SKM-1 treated with dmso at 0.1 percent for 144 hours (cell line): ENCODE data around the gene CAMP.

ENCODE experiments used
- DNase-seq: peaks from one replicate; lab custom pipeline; 2025; ENCODE audit not compliant: unreplicated experiment; lab: John Stamatoyannopoulos, UW

The CAMP gene

DNA sequence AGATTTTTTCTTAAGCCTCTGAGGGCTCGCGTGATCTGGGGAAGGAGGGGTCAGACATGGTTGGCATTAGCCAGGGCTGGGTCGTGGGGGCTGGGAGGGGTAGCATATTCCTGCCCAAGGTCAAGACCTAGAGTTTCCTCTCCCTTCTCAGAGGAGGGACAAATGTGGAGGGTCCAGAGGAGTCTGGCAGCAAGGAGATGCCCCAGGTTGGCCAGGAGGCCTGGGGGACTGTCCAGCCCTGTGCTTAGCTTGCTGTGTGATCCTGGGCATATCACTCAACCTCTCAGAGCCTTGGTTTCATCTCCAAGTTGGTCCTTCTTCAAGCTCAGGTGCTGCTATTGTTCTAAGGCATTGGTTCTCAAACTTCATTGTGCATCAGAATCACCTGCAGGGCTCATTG lies 9.1 kb upstream of the CAMP start:
- no peak for DNase-seq

DNA sequence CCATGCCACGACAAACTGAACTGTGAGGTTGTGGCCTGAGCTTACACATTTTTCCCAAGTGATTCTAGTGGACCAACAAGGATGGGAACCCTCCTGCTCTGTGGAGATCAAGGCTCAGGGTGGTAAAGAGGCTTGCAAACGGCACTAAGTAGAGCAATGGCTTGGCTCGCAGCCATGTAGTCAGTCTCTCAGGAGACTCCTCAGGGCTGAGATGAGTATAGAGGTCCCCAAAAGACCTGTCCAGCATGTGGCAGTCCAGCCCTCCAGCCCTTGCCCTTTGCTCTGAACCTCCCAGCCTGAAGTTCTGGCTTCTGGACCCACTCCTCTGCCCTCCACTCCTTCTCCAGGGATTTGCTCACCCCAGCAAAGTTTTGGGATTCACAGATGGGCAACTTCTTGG lies 8.3 kb upstream of the CAMP start:
- no peak for DNase-seq

DNA sequence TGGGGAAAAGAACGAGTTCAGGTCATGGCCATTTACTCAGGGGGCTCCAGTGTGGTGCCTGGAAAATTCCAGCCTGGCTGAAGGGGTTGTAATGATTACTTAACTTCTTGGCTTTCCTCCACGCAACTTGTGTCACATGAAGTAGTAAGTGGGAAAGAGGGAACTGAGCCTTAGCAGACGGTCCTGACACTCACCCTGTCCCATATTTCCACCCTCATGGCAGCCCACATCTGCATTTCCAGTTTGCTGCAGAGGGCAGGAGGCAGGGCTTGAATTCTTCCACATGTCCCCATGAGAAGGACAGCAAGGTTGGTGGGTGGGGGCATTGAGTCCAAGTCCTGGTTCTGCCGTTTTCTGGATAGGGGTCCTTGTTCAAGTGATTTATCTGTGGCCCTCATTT lies 7.8 kb upstream of the CAMP start:
- DNase-seq = no peak

DNA sequence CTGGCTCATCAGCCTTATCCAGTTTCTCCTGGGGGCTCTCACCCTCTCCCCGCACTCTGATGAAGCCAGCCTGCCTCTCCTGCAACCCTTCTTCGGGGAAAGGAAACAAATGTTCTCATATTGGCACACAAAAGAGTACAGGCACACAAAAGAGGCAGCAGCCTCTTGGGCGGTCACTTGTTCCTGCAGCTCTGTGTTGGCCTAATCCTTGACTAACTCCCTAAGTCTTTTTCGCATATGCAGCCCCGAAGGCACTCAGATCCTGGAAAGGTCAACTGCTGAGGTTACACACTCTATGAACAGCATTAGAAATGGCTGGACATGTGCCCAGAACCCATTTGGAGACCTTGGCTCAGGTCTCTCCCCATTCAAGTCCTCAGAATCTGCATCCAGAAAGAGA lies 7.4 kb upstream of the CAMP start:
- no peak for DNase-seq

DNA sequence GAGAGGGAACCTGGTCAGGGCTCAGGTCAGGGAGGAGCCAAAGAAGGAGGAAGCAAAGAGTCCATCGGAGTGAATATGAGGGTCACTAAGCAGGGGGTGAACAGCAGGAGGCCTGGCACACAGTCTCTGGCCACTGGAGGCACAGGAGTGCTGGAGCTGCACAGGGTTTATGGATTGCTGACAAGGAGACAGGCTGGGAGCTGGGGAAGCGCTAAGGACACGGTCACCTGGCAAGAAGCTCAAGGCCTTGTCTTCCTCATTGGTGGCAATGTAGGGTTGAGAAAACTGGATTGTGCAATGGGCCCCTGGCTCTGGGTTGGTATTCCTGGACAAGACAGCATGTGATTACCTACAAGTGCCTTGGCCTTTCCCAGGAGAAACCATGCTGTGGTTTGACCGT lies 5.8 kb upstream of the CAMP start:
- DNase-seq = no peak

DNA sequence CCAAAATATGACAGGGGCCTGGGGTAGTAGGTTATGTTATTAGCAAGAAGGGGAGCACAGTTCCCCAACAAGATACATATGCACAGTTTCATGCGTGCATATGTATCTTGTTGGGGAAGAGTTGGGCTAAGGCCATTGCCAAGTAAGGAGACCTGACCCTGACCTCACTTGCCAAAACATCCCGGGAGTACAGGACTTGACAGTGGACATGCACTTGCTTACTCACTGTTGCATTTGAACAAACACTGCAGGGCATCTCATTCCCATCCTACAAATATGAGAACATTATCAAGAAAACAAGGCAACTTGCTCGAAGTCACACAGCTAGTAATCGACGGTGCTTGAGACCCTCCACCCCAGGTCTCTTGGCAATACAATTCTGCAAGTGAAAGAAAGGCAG lies 4.8 kb upstream of the CAMP start:
- DNase-seq = no peak

DNA sequence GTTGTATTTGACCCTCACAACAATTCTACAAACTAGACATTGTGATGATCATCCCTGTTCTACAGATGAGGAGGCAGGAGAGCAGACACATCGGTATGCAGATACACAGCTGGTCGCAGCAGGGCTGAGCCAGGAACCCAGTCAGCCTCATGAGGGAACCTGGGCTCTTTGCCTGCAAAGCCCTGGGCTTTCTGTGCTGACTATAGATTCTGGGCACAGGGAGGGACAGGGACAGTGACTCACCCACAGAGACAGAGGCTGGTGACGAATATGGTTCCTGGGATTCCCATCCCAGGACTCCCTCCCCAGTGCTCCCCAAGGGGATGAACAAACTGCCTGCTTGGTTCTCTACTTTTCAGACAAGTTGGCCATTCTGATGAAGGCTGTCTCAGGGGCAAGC lies 3.8 kb upstream of the CAMP start:
- DNase-seq = no peak

DNA sequence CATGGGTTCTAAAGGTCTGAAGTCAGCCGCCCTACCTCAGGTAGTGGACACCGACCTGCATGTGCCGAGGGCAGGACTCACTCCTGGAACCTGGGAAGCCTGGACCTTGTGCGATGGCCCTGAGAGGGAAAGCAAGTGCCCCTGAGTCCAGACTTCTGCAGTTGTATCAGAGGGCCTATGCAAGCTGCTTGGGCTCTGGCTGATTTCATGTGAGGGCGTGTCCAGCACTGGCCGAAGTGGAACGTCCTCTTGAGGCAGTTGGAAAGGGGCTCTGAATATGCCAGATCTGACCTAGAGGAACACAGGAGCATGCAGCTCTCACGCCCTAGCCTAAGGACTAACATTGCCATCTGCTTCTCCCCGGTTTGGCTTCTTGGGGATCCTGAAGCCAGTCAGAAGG lies 2.5 kb upstream of the CAMP start:
- DNase-seq = no peak

DNA sequence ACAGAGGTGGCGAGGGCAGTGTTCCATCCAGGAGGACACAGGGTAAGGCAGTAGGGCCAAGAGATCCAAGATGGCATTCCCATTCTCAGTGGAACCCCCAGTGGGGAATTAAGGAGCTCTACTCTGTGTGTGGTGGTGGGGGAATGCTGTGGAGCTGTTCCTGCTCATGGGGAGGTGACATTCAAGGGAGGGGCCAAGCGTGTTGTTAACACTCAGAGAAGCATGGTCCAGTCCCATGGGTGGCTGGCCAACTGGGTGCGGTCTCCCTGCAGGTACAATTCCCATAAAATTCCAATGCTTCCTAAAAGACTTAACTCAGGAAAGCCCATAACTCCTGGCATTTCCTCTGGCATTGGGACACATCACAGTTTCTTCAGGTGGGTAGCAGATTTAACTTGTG lies 2.3 kb downstream of the CAMP start:
- no peak for DNase-seq

DNA sequence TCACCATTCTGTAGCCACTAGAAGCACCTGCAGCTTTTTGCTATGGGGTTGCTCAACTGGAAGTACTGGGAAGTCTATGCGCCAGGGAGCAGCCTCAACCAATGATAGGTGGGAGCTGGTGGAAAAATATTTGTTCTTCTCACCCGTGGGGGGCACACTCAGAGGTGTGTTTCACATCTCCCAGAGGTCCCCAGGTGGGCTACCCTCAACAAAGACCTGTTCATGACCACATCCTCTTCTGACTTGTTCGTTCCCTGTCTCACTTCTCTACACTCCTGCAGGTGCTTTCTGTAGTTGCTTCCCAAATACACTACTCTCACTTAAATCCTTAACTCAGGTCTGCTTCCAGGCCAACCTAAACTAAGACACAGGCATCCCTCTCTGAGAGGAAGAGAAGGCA lies 3.6 kb downstream of the CAMP start:
- no peak for DNase-seq

DNA sequence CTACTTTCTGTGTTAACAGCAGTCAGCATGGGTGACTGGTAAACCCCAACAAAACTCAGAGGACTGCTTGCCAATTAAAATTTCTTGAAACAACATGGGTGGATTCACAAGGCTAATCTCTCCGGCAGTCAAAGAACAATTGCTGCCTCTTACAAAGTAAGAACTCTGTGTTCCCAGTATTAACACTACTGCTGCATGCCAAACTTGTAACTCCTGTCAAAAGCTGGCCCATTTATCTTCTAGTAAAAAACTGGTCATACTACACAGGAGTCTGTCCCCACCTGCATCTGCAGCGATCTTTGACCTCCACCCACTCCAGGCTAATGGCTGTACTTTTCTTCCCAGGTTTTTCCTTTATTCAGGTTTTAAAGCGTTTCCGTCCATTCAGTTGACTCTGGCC lies 8.9 kb downstream of the CAMP start:
- DNase-seq = no peak

DNA sequence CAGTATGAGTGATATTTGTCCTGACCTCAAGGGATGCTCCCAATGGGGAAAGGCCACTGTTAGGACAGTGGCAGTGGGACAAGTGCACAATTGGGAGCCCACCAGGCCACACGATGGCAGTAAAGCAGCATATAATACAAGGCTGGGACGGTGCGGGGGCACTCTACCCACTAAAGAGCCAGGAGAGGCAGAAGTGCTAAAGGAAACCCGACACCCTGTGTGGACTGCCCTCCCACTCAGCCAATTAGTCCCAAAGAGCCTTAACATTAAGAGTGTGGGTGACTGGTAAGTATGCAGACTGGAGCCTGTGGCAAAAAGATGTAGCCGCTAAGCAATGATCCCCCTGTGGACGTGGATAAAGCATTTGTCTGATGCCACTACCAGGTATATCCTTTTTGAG lies 9.4 kb downstream of the CAMP start:
- peak; percentile 72 for DNase-seq

DNA sequence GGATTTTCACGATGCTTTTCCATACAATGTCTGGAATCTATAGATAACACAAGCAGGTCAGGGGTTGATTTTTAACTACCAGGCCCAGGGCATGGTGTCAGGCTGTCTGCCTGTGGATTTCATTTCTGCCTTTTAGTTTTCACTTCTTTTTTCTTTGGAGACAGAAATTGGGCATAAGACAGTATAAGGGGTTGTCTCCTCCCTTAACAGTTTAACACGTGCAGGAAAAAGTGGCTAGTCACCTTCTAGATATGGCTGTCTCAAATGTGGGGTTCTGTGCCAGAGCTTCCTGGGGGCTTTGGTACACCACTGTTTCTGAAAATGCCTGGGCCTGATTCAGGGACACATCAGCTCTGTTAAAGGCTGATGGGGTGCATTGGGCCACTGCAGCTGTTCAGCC lies 10.2 kb downstream of the CAMP start:
- DNase-seq = no peak

DNA sequence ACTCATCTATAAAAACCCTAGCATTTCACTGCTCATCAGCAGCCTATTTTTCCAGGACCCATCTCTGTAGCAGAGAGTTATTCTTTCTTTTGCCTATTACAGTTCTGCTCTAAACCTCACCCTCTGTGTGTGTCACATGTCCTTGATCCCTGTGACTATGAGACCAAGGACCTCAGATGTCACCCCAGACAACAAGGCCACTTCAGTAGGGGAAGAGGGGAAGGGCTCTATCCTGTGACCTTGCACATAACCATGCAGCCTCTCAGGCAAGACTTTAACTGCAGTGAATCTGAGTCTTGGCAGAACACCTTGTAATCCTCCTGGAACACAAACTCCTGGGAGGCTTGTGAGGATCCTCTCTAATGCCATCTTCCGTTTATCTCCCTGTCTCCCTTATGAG lies 13.2 kb downstream of the CAMP start:
- no peak for DNase-seq

DNA sequence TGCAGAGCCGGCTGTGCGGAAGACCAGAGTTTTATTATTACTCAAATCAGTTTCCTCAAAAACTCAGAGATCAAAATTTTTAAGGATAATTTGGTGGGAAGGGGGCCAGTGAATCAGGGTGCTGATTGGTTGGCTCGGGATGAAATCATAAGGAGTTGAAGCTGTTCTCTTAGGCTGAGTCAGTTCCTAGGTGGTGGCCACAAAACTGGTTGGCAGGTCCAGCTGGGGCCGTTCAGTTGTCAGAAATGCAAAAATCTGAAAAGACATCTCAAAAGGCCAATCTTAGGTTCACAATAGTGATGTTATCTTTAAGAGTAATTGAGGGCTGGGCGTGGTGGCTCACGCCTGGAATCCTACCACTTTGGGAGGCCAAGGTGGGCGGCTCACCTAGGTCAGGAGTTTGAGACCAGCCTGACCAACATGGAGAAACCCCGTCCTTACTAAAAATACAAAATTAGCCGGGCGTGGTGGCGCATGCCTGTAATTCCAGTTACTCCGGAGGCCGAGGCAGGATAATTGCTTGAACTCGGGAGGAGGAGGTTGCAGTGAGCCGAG lies 15.3 kb downstream of the CAMP start:
- no peak for DNase-seq

DNA sequence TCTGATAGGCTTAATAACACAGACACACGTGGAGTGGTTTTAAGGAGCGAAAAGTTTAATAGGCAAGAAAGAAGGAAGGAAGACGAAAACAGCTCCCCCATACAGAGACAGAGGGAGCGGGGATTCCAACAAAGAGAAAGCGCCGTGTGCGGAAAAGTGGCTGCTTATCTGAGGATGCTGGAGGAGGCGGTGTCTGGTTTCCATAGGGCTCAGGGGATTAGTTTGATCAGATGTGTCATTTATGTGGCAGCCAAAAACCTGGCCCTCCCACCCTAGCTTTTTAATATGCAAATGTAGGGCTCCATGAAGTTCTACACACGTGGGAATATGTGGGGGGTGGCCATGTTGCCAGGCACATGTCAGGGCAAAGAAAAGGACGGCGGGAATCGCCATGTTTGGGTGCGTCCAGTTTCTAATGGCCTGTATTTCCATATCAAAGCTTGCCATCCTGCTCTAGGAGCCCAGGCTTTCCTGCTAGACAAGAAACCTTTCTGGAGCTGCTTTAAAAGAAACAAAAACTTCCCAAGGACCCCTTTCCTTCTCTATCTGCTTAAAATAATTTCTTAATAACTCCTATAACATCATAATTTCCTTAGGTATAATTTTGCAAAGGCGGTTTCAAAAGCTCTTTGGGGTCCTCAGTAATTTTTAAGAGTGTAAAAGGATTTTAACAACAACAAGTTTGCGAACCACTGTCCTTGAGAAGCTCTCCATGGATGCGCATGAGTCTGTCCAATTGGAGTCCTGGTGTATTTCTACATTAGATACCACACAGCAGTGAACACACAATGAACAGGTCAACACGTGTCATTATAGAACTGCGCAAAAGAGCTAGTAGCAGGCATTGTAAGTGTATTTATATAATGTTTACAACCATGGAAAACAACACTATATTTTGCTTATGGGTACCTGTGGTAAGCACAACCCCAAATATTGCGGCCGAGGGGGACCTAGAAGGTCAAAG lies 17.0 kb downstream of the CAMP start:
- DNase-seq = no peak

DNA sequence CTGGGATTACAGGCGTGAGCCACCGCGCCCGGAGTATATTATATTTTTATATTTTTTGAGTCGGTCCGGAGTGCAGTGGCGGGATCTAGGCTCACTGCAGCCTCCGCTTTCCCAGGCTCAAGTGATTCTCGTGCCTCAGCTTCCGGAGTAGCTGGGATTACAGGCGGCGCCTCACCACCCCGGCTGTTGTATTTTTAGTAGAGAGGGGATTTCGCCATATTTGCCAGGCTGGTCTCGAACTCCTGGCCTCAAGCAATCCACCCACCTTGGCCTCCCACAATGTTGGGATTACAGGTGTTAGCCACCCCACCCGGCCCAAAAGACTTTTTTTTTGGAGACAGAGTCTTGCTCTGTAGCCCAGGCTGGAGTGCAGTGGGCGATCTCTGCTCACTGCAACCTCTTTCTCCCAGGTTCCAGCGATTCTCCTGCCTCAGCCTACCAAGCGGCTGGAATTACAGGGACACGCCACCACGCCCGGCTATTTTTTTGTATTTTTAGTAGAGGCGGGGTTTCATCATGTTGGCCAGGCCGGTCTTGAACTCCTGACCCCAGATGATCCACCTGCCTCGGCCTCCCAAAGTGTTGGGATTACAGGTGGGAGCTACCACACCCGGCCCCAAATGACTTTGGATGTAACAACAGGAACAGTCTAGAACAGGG lies 18.6 kb downstream of the CAMP start:
- no peak for DNase-seq

DNA sequence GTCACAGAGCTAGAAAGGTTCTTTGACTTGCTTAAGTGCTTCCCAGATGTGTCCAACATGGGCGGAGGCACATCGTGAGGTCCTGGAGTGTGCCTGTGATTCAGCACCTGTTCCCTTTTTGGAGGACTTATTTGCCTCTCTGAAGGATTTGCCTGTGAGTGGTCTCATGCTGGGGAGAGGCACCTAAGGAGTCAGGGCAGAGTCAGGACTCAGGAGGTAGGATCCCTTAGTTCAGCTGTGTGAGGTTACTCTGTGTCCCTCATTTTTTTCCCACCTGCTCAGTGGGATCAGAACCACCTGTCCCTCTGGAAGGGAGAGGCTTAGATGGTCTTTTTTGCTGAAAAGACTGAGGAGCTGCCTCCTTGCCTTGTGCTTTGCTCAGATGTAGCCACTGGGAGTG lies 20.6 kb downstream of the CAMP start:
- DNase-seq = no peak

DNA sequence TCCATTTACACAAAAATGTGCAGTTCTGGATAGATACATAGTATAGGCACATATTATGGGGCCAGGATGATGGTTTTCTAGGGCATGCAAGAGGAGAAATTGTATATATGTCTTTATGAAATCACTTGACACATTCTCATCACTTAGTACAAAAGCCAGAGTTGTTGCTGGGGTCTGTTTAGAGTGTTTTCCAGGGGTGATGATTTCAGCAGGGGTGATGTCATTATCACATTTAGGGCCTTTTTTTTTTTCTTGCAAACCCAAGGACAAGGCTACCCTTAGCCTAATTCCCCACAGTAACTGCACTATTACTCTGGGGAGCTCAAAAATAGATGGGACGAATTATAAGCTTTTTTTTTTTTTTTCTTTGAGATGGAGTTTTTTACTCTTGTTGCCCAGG lies 21.2 kb downstream of the CAMP start:
- no peak for DNase-seq

DNA sequence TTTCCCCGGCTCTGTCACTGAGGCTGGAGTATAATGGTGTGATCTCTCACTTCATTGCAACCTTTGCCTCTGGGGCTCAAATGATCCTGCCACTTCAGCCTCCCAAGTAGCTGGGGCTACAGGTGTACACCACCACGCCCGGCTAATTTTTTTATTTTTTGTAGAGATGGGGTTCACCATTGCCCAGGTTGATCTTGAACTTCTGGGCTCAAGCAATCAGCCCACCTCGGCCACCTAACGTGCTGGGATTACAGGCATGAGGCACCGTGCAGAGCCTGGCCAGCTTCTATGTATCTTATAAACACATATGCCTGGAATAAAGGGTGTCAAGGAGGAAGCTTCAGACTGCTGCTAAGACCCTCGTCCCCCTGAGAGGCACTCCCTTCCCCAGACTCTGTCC lies 21.8 kb downstream of the CAMP start:
- no peak for DNase-seq

DNA sequence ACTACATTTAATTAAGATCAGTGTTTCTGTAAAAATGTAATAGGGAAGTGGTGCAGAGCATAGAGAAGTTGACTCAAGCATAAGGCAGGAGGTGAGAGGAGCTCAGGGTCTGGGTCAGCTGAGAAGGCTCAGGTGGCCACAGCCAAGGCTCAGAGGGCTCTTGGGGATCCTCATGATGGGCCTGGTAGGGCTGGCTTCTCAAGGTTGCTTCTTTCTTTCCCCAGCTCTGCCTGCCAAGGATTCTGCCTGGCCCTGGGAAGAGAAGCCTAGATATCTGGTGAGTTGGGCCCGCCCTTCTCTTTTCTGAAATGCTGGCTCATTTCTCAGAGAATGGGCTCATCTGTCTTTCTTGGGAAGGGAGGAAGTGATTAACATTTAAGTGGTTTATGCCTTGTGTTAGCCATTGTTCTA lies 24.1 kb downstream of the CAMP start:
- DNase-seq = no peak

DNA sequence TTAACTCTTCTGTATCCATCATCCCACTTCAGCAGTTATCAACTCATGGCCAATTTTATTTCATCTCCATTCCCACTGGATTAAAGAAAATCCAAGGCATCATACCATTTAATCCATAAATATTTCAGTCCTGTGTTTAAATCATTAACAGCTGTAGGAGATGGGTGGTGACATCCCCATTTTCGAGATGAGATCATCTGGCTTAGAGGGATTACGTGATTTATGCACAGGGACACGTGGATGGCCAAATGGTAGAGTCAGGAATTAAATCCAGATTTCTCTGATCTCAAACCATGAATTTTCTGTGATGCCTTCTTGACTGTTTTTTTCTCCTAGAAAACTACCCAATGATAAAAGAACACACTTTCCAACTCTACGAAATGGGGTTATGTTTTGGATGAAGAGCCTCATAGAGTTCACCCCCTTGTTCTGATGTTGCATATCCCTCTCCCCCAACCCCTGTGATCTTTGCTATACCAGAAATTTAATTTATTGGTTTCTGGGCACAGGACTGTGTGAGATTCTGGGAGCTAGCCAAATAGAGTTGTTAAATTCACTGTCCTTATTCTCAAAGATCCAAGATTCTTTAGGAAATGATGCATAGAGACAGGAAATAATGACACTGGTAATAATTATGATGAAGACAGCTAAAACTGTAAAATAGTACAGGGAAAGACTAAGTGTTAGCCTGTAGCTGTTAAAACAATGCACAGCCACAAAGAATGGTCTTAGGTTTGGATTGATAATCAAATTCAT lies 25.0 kb downstream of the CAMP start:
- no peak for DNase-seq
